H1 (cell line): ENCODE data around the gene DAPK2. TPM values are rescaled to one million over a fixed set of nuclear protein-coding genes. Genes with fewer than 3 reads are reported as not detected.

Experiments
- CBX5 ChIP-seq: fragments of 300-800, 300-1000 bp; sonication (generic); IDR thresholded peaks from 2 replicates; pipeline ENCODE4 v1.7.1; 2016; ENCODE audit warnings: antibody characterized with exemption, low read length, low read depth
- EGR1 ChIP-seq: IDR thresholded peaks from 2 replicates; pipeline ENCODE4 v1.6.1; 2011; ENCODE audit warnings: low read depth, low read length, borderline replicate concordance
- polyA plus RNA-seq, 7 experiments: library from polyadenylated mRNA; depleted of rRNA in 3 of 7; stranded (reverse) in 5 of 7; unstranded in 2 of 7; fragments of >200 nt in 5 of 7; fragments of 200-250 nt in 2 of 7; gene quantifications; 1 replicate in 5 of 7; 2 replicates in 1 of 7; 4 replicates in 1 of 7; pipeline versions ENCODE4 v1.2.1 to v1.2.3, GENCODE V29; 2011 to 2013; ENCODE audit warnings: missing spikeins in 2 of 7, mixed read lengths in 2 of 7
- total RNA-seq: library from RNA; stranded (reverse); fragmentation: NEBNext Ultra II Directional; extraction: Animal tissue kit (Norgen Biotek cat#: 25700); gene quantifications from 2 replicates; pipeline ENCODE4 v1.2.1, GENCODE V29; 2021
- TF ChIP-seq, protein P1 (sequence below): fragments of 300-600 bp; sonication (generic); IDR thresholded peaks from 2 replicates; pipeline ENCODE4 v1.7.1; 2012; ENCODE audit warnings: low read length, moderate library complexity, mild to moderate bottlenecking, inconsistent platforms; ENCODE audit not compliant: insufficient replicate concordance
- TF ChIP-seq, protein P2 (sequence below): IDR thresholded peaks from 2 replicates; pipeline ENCODE4 v1.6.1; 2011; ENCODE audit warnings: low read depth, mild to moderate bottlenecking, low read length; ENCODE audit not compliant: insufficient read depth

The DAPK2 gene
- total and polyA plus RNA-seq, 2 of the 8 experiments (the other 6 are each of a cell fraction or from before 2014, with no cell fraction given) = 1.8 to 2.9 TPM

GRCh38 chr15:63948971-63949370, 97.3 kb downstream of the DAPK2 start (continued):
- TF ChIP-seq, protein P1, sequence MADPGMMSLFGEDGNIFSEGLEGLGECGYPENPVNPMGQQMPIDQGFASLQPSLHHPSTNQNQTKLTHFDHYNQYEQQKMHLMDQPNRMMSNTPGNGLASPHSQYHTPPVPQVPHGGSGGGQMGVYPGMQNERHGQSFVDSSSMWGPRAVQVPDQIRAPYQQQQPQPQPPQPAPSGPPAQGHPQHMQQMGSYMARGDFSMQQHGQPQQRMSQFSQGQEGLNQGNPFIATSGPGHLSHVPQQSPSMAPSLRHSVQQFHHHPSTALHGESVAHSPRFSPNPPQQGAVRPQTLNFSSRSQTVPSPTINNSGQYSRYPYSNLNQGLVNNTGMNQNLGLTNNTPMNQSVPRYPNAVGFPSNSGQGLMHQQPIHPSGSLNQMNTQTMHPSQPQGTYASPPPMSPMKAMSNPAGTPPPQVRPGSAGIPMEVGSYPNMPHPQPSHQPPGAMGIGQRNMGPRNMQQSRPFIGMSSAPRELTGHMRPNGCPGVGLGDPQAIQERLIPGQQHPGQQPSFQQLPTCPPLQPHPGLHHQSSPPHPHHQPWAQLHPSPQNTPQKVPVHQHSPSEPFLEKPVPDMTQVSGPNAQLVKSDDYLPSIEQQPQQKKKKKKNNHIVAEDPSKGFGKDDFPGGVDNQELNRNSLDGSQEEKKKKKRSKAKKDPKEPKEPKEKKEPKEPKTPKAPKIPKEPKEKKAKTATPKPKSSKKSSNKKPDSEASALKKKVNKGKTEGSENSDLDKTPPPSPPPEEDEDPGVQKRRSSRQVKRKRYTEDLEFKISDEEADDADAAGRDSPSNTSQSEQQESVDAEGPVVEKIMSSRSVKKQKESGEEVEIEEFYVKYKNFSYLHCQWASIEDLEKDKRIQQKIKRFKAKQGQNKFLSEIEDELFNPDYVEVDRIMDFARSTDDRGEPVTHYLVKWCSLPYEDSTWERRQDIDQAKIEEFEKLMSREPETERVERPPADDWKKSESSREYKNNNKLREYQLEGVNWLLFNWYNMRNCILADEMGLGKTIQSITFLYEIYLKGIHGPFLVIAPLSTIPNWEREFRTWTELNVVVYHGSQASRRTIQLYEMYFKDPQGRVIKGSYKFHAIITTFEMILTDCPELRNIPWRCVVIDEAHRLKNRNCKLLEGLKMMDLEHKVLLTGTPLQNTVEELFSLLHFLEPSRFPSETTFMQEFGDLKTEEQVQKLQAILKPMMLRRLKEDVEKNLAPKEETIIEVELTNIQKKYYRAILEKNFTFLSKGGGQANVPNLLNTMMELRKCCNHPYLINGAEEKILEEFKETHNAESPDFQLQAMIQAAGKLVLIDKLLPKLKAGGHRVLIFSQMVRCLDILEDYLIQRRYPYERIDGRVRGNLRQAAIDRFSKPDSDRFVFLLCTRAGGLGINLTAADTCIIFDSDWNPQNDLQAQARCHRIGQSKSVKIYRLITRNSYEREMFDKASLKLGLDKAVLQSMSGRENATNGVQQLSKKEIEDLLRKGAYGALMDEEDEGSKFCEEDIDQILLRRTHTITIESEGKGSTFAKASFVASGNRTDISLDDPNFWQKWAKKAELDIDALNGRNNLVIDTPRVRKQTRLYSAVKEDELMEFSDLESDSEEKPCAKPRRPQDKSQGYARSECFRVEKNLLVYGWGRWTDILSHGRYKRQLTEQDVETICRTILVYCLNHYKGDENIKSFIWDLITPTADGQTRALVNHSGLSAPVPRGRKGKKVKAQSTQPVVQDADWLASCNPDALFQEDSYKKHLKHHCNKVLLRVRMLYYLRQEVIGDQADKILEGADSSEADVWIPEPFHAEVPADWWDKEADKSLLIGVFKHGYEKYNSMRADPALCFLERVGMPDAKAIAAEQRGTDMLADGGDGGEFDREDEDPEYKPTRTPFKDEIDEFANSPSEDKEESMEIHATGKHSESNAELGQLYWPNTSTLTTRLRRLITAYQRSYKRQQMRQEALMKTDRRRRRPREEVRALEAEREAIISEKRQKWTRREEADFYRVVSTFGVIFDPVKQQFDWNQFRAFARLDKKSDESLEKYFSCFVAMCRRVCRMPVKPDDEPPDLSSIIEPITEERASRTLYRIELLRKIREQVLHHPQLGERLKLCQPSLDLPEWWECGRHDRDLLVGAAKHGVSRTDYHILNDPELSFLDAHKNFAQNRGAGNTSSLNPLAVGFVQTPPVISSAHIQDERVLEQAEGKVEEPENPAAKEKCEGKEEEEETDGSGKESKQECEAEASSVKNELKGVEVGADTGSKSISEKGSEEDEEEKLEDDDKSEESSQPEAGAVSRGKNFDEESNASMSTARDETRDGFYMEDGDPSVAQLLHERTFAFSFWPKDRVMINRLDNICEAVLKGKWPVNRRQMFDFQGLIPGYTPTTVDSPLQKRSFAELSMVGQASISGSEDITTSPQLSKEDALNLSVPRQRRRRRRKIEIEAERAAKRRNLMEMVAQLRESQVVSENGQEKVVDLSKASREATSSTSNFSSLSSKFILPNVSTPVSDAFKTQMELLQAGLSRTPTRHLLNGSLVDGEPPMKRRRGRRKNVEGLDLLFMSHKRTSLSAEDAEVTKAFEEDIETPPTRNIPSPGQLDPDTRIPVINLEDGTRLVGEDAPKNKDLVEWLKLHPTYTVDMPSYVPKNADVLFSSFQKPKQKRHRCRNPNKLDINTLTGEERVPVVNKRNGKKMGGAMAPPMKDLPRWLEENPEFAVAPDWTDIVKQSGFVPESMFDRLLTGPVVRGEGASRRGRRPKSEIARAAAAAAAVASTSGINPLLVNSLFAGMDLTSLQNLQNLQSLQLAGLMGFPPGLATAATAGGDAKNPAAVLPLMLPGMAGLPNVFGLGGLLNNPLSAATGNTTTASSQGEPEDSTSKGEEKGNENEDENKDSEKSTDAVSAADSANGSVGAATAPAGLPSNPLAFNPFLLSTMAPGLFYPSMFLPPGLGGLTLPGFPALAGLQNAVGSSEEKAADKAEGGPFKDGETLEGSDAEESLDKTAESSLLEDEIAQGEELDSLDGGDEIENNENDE = no peak
- TF ChIP-seq CBX5 = no peak
- TF ChIP-seq, protein P2, sequence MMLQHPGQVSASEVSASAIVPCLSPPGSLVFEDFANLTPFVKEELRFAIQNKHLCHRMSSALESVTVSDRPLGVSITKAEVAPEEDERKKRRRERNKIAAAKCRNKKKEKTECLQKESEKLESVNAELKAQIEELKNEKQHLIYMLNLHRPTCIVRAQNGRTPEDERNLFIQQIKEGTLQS = no peak
- TF ChIP-seq EGR1 = no peak
- TF ChIP-seq, all 59 proteins: peak for 0
